A549 (cell line): ENCODE results near the gene CPA1.

Experiments used
- CHD2 ChIP-seq: fragments of 150-350 bp; IDR thresholded peaks from 2 replicates; pipeline ENCODE4 v1.6.1; 2014; ENCODE audit warnings: low read length; ENCODE audit not compliant: partially characterized antibody
- ESRRA ChIP-seq: fragments of 150-350 bp; IDR thresholded peaks from 2 replicates; pipeline ENCODE4 v1.6.1; 2014; ENCODE audit warnings: mild to moderate bottlenecking, low read length, borderline replicate concordance
- HDAC2 ChIP-seq: fragments of 200-600 bp; sonication (generic); IDR thresholded peaks from 2 replicates; pipeline ENCODE4 v1.6.1; 2016
- JUN ChIP-seq, 2 experiments: fragments of >200 bp; sonication (Bioruptor Twin); formaldehyde crosslinking; IDR thresholded peaks; 2 replicates in 1 of 2; 3 replicates in 1 of 2; pipeline ENCODE4 v1.6.1; 2016 to 2017
- MYC ChIP-seq: IDR thresholded peaks from 2 replicates; pipeline ENCODE4 v1.6.1; 2012; ENCODE audit warnings: mild to moderate bottlenecking, inconsistent platforms, low read length, improper control_type of control experiment, borderline replicate concordance
- NFE2L2 ChIP-seq: fragments of 150-350 bp; conservative IDR thresholded peaks from 2 replicates; pipeline ENCODE4 v1.6.1; 2014; ENCODE audit warnings: low read length
- RAD21 ChIP-seq, 2 experiments: fragments of >200 bp in 1 of 2; sonication (Bioruptor Twin) in 1 of 2; formaldehyde crosslinking in 1 of 2; IDR thresholded peaks in 1 of 2; conservative IDR thresholded peaks in 1 of 2; 2 replicates in 1 of 2; 3 replicates in 1 of 2; pipeline ENCODE4 v1.6.1; 2012 to 2018; ENCODE audit warnings: inconsistent platforms in 1 of 2
- RCOR1 ChIP-seq: fragments of 150-350 bp; IDR thresholded peaks from 2 replicates; pipeline ENCODE4 v1.6.1; 2014; ENCODE audit warnings: antibody characterized with exemption, low read length, low read depth
- SMC3 ChIP-seq: fragments of >200 bp; sonication (Bioruptor Twin); formaldehyde crosslinking; IDR thresholded peaks from 3 replicates; pipeline ENCODE4 v1.6.1; 2018; ENCODE audit warnings: inconsistent platforms
- TP53 ChIP-seq: fragments of 250-450 bp; sonication (Bioruptor Pico); IDR thresholded peaks from 2 replicates; pipeline ENCODE4 v1.5.0; 2021; ENCODE audit warnings: mild to moderate bottlenecking, moderate library complexity
- ZC3H11A ChIP-seq: fragments of 450-650 bp; IDR thresholded peaks from 2 replicates; pipeline ENCODE4 v1.6.1; 2014; ENCODE audit warnings: antibody characterized with exemption, mild to moderate bottlenecking
- TF ChIP-seq, protein P1 (sequence below): fragments of >200 bp; sonication (Bioruptor Twin); formaldehyde crosslinking; IDR thresholded peaks from 3 replicates; pipeline ENCODE4 v1.5.1; 2016
- TF ChIP-seq, protein P2 (sequence below): IDR thresholded peaks from 2 replicates; pipeline ENCODE4 v1.6.1; 2012
- TF ChIP-seq, protein P3 (sequence below): fragments of 150-350 bp; IDR thresholded peaks from 2 replicates; pipeline ENCODE4 v1.6.1; 2014; ENCODE audit warnings: low read depth, mild to moderate bottlenecking, low read length

DNA sequence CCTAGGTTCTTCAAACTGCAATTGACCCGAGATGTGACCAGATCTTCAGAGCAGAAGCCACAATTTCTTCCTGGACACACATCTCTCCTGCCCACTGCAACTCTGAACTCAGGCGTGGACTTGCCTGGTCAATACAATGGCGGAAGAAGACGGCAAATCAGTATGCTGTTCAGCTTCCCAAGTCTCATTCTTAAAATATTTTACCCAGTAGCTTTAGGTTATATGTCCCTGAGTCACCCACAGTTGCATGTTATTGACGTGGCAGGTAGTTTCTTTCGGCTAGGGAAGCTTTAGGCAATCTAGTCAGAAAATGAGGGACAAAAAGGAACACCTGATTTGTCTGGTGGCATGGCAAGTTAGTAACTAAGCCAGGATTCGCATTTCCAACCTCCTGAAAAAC lies 38.0 kb downstream of the CPA1 start:
- TF ChIP-seq CHD2 (no peak), NFE2L2 (no peak), JUN (IDR thresholded peaks at IDR 0.05) (no peak), RCOR1 (no peak), RAD21 (conservative IDR thresholded peaks at IDR 0.05 in 1 of 2, IDR thresholded peaks at IDR 0.05 in 1 of 2) (no peak), SMC3 (no peak), HDAC2 (no peak), MYC (no peak), ZC3H11A (no peak), TP53 (CRISPR knock-in tag) (no peak), ESRRA (no peak)
- TF ChIP-seq, protein P1, sequence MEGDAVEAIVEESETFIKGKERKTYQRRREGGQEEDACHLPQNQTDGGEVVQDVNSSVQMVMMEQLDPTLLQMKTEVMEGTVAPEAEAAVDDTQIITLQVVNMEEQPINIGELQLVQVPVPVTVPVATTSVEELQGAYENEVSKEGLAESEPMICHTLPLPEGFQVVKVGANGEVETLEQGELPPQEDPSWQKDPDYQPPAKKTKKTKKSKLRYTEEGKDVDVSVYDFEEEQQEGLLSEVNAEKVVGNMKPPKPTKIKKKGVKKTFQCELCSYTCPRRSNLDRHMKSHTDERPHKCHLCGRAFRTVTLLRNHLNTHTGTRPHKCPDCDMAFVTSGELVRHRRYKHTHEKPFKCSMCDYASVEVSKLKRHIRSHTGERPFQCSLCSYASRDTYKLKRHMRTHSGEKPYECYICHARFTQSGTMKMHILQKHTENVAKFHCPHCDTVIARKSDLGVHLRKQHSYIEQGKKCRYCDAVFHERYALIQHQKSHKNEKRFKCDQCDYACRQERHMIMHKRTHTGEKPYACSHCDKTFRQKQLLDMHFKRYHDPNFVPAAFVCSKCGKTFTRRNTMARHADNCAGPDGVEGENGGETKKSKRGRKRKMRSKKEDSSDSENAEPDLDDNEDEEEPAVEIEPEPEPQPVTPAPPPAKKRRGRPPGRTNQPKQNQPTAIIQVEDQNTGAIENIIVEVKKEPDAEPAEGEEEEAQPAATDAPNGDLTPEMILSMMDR: no peak
- TF ChIP-seq, protein P2, sequence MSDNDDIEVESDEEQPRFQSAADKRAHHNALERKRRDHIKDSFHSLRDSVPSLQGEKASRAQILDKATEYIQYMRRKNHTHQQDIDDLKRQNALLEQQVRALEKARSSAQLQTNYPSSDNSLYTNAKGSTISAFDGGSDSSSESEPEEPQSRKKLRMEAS: no peak
- TF ChIP-seq, protein P3, sequence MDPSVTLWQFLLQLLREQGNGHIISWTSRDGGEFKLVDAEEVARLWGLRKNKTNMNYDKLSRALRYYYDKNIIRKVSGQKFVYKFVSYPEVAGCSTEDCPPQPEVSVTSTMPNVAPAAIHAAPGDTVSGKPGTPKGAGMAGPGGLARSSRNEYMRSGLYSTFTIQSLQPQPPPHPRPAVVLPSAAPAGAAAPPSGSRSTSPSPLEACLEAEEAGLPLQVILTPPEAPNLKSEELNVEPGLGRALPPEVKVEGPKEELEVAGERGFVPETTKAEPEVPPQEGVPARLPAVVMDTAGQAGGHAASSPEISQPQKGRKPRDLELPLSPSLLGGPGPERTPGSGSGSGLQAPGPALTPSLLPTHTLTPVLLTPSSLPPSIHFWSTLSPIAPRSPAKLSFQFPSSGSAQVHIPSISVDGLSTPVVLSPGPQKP: no peak
